IMR-90 (cell line): ENCODE measurements around the gene SF3B1. TPM values are rescaled to one million over a fixed set of nuclear protein-coding genes. Genes with fewer than 3 reads are reported as not detected.

ENCODE experiments used
- ATAC-seq: fragments of 200-7000 bp; cut with Tn5 transposase; 2 replicates; pipeline ENCODE4 v1.9.1; 2020; ENCODE audit warnings: low read depth, mild to moderate bottlenecking, moderate library complexity
- BruUV-seq: library from RNA; stranded (reverse); fragments of 400-500 nt; replicated peaks from 2 replicates; lab custom pipeline; 2021; lab: Mats Ljungman, UMichigan
- CTCF ChIA-PET: fragments of 300-600 bp; formaldehyde crosslinking; extraction: SDS; loops from one replicate; lab custom pipeline; 2021; ENCODE audit warnings: antibody characterized with exemption; lab: Yijun Ruan, JAX
- POLR2A ChIA-PET: fragments of 300-600 bp; sonication (Branson Sonifier 250); formaldehyde crosslinking; loops from one replicate; lab custom pipeline; 2022; ENCODE audit warnings: antibody characterized with exemption; ENCODE audit not compliant: unreplicated experiment; lab: Charles Lee
- DNase-seq: peaks from one replicate; pipeline ENCODE4 v3.0.0; 2013
- H2AFZ ChIP-seq: replicated peaks from 2 replicates; pipeline ENCODE3; 2013; ENCODE audit warnings: low read length, mild to moderate bottlenecking; ENCODE audit not compliant: poor library complexity
- H2AK5ac ChIP-seq: 2 replicates; pipeline ENCODE4 v1.6.1; 2013; ENCODE audit warnings: low read depth, low read length, inconsistent platforms
- H2AK9ac ChIP-seq: replicated peaks from 2 replicates; pipeline ENCODE3; 2013; ENCODE audit warnings: mild to moderate bottlenecking, low read depth, low read length, moderate library complexity; ENCODE audit not compliant: poor library complexity
- H2BK120ac ChIP-seq: 2 replicates; pipeline ENCODE4 v1.6.1; 2013; ENCODE audit warnings: low read depth, low read length, inconsistent platforms
- H2BK15ac ChIP-seq: 3 replicates; pipeline ENCODE4 v1.6.1; 2013; ENCODE audit warnings: low read depth, low read length, inconsistent platforms
- H2BK20ac ChIP-seq: 2 replicates; pipeline ENCODE4 v1.6.1; 2013; ENCODE audit warnings: low read depth, mild to moderate bottlenecking, inconsistent platforms, low read length, moderate library complexity
- H2BK5ac ChIP-seq: 2 replicates; pipeline ENCODE4 v1.6.1; 2013; ENCODE audit warnings: mild to moderate bottlenecking, low read depth, low read length, inconsistent platforms; ENCODE audit not compliant: poor library complexity, severe bottlenecking
- H3K14ac ChIP-seq: replicated peaks from 2 replicates; pipeline ENCODE4 v1.6.1; 2013; ENCODE audit warnings: low read depth, low read length, inconsistent platforms
- H3K18ac ChIP-seq: 2 replicates; pipeline ENCODE4 v1.6.1; 2013; ENCODE audit warnings: low read depth, low read length, control low read depth
- H3K23ac ChIP-seq: 2 replicates; pipeline ENCODE4 v1.6.1; 2013; ENCODE audit warnings: low read depth, low read length, inconsistent platforms
- H3K27ac ChIP-seq: 2 replicates; pipeline ENCODE4 v1.5.1; 2013; ENCODE audit warnings: mild to moderate bottlenecking, control low read depth, low read length; ENCODE audit not compliant: insufficient read depth
- H3K27me3 ChIP-seq: 2 replicates; pipeline ENCODE4 v1.6.1; 2013; ENCODE audit warnings: low read length; ENCODE audit not compliant: control insufficient read depth, insufficient read depth
- H3K36me3 ChIP-seq: 2 replicates; pipeline ENCODE4 v1.6.1; 2013; ENCODE audit warnings: low read length, mixed read lengths; ENCODE audit not compliant: control insufficient read depth, insufficient read depth
- H3K4ac ChIP-seq: 2 replicates; pipeline ENCODE4 v1.6.1; 2013; ENCODE audit warnings: low read depth, low read length, inconsistent platforms
- H3K4me1 ChIP-seq: 2 replicates; pipeline ENCODE4 v1.6.1; 2013; ENCODE audit warnings: low read length, mixed read lengths; ENCODE audit not compliant: control insufficient read depth, insufficient read depth
- H3K4me2 ChIP-seq: 2 replicates; pipeline ENCODE4 v1.6.1; 2013; ENCODE audit warnings: low read depth, mild to moderate bottlenecking, control low read depth, low read length, moderate library complexity
- H3K4me3 ChIP-seq: 2 replicates; pipeline ENCODE4 v1.5.1; 2013; ENCODE audit warnings: low read depth, mild to moderate bottlenecking, control low read depth, low read length, moderate library complexity; ENCODE audit not compliant: insufficient read depth
- H3K56ac ChIP-seq: 2 replicates; pipeline ENCODE4 v1.6.1; 2013; ENCODE audit warnings: low read length, inconsistent platforms; ENCODE audit not compliant: insufficient read depth; ENCODE audit errors: extremely low read depth
- H3K79me1 ChIP-seq, 2 experiments: 2 replicates each; pipeline ENCODE4 v1.6.1; 2013; ENCODE audit warnings: low read length in 2 of 2, inconsistent platforms in 1 of 2, low read depth in 1 of 2
- H3K9ac ChIP-seq: 2 replicates; pipeline ENCODE4 v1.6.1; 2013; ENCODE audit warnings: low read depth, low read length, control low read depth
- H3K9me1 ChIP-seq: 2 replicates; pipeline ENCODE4 v1.6.1; 2013; ENCODE audit warnings: low read length, inconsistent platforms; ENCODE audit not compliant: insufficient read depth
- H3K9me3 ChIP-seq: 2 replicates; pipeline ENCODE4 v1.6.1; 2013; ENCODE audit warnings: low read length; ENCODE audit not compliant: control insufficient read depth, insufficient read depth
- H4K20me1 ChIP-seq: 2 replicates; pipeline ENCODE4 v1.6.1; 2013; ENCODE audit warnings: low read length, inconsistent platforms; ENCODE audit not compliant: insufficient read depth
- H4K5ac ChIP-seq: 2 replicates; pipeline ENCODE4 v1.6.1; 2013; ENCODE audit warnings: mild to moderate bottlenecking, low read depth, low read length, control low read depth
- H4K8ac ChIP-seq, 2 experiments: 2 replicates each; pipeline ENCODE4 v1.6.1; 2013; ENCODE audit warnings: low read depth in 2 of 2, low read length in 2 of 2, control low read depth in 1 of 2, inconsistent platforms in 1 of 2
- H4K91ac ChIP-seq: 2 replicates; pipeline ENCODE4 v1.6.1; 2013; ENCODE audit warnings: low read depth, low read length, inconsistent platforms; ENCODE audit not compliant: insufficient read depth
- FOS ChIP-seq: fragments of 150-350 bp; IDR thresholded peaks from 2 replicates; pipeline ENCODE4 v1.6.1; 2016; ENCODE audit warnings: low read depth, low read length
- MAFK ChIP-seq: IDR thresholded peaks from 2 replicates; pipeline ENCODE4 v1.6.1; 2012; ENCODE audit warnings: low read depth, low read length, improper control_type of control experiment
- MAZ ChIP-seq: IDR thresholded peaks from 2 replicates; pipeline ENCODE4 v1.6.1; 2012; ENCODE audit warnings: low read depth, mild to moderate bottlenecking, low read length, improper control_type of control experiment, moderate library complexity, borderline replicate concordance
- NFE2L2 ChIP-seq: fragments of 150-350 bp; IDR thresholded peaks from 2 replicates; pipeline ENCODE4 v1.6.1; 2016; ENCODE audit warnings: low read depth, mild to moderate bottlenecking, low read length
- POLR2A ChIP-seq: IDR thresholded peaks from 2 replicates; pipeline ENCODE4 v1.6.1; 2012; ENCODE audit warnings: mild to moderate bottlenecking, low read depth, low read length
- USF2 ChIP-seq: fragments of 150-350 bp; IDR thresholded peaks from 2 replicates; pipeline ENCODE4 v1.6.1; 2017; ENCODE audit warnings: mild to moderate bottlenecking, antibody characterized with exemption, low read length, low read depth
- dilution Hi-C: fragments of 300-500 bp; cut with HindIII; formaldehyde crosslinking; loops from one replicate; pipeline ENCODE4 v1.14.3; 2018; ENCODE audit warnings: low sequenced_read_pairs; ENCODE audit not compliant: unreplicated experiment
- in situ Hi-C: fragments of 300-500 bp; cut with MboI; formaldehyde crosslinking; loops from 3 replicates; pipeline ENCODE4 v1.14.3; 2019; ENCODE audit warnings: low sequenced_read_pairs, inconsistent platforms, mixed read lengths
- intact Hi-C: fragments of 100-400 bp; cut with micrococcal nuclease; formaldehyde crosslinking; loops from 2 replicates; pipeline ENCODE4 v1.10.0; 2022
- polyA plus RNA-seq, 3 experiments: library from polyadenylated mRNA; depleted of rRNA; stranded (reverse); fragments of >200 nt; gene quantifications; 2 replicates each; pipeline ENCODE4 v1.2.3, GENCODE V29; 2012; ENCODE audit warnings: low replicate concordance in 1 of 3
- total RNA-seq: library from RNA; depleted of rRNA; stranded (reverse); fragments of >200 nt; gene quantifications from 2 replicates; pipeline ENCODE4 v1.2.3, GENCODE V29; 2012

The SF3B1 gene
- total and polyA plus RNA-seq, 2 of the 4 experiments (the other 2 are of a cell fraction), result 326 to 942 TPM

DNA sequence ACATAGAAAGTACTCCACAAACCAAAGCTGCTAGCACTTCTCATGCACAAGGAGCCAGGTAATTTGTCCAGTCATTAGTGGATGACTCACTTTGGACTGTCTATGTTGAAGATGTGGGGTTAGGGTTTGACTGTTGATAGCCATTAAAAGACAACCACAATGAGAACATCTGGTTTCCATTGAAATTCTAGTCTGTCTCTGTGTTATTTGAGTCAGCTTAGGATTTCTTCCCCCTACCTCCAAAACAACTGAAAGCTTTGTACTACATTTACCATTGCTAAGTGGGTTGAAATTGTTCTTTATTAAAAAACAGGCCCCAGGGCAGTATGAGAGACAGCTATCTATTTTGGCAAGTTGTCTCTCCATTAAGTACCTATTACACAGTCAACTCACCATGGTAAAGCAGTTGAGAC, 74.1 kb downstream of the SF3B1 start:
- Histone ChIP-seq H2AK5ac (no peak overlapping the region), H3K36me3 (no peaks in the 10 kb centered on the region), H3K56ac (no peak overlapping the region), H3K27ac (no peak overlapping the region), H3K18ac (no peak overlapping the region), H3K9ac (no peak overlapping the region), H3K23ac (no peak overlapping the region), H2BK20ac (no peak overlapping the region), H3K4me1 (no peaks in the 10 kb centered on the region), H4K20me1 (no peaks in the 10 kb centered on the region), H2BK5ac (no peak overlapping the region), H3K9me1 (no peaks in the 10 kb centered on the region), H4K91ac (no peak overlapping the region), H3K27me3 (no peaks in the 10 kb centered on the region), H2BK15ac (no peak overlapping the region), H4K8ac (no peak overlapping the region), H3K4me3 (no peak overlapping the region), H2AK9ac (no peak overlapping the region), H3K14ac (no peak overlapping the region), H2AFZ (no peak overlapping the region), H3K9me3 (no peaks in the 10 kb centered on the region), H4K5ac (no peak overlapping the region), H3K4ac (no peak overlapping the region), H2BK120ac (no peak overlapping the region), H3K4me2 (no peak overlapping the region), H3K79me1 (no peaks in the 10 kb centered on the region)
- ATAC-seq, result peak; percentile 24; the same call in 1 of the 2 replicates
- in situ Hi-C loops, result no loop called here
- ChIA-PET POLR2A (no interaction called here), CTCF (no interaction called here)
- intact Hi-C loops, result no loop called here
- no peak for TF ChIP-seq MAZ
- no peak for TF ChIP-seq MAFK
- TF ChIP-seq POLR2A, result no peak
- no peak for TF ChIP-seq USF2
- TF ChIP-seq NFE2L2, result peak; percentile 39; the same call in 1 of the 2 replicates
- TF ChIP-seq FOS, result 0 out of 2 replicates have a peak, but pooled peaks have one; percentile 13
- peak; percentile 87 for DNase-seq
- no TSS peak for BruUV-seq
- dilution Hi-C loops, result no loop called here
